DOHH2 (cell line): ENCODE results near the gene SH2D5.

ENCODE experiments used
- H3F3A ChIP-seq: fragments of 200-600 bp; sonication (generic), shearing (Covaris generic); 2 replicates; pipeline ENCODE4 v1.6.0; 2016; ENCODE audit warnings: antibody characterized with exemption, mild to moderate bottlenecking; ENCODE audit not compliant: control insufficient read depth, insufficient read depth
- H3K27ac ChIP-seq: fragments of 200-600 bp; sonication (generic); 2 replicates; pipeline ENCODE4 v1.5.1; 2014; ENCODE audit warnings: low read depth, mild to moderate bottlenecking, low read length, moderate library complexity
- H3K27me3 ChIP-seq: fragments of 200-600 bp; sonication (generic); 2 replicates; pipeline ENCODE4 v1.6.1; 2014; ENCODE audit warnings: mild to moderate bottlenecking, low read length, mixed read lengths; ENCODE audit not compliant: control insufficient read depth
- H3K36me3 ChIP-seq: fragments of 200-600 bp; sonication (generic); 2 replicates; pipeline ENCODE4 v1.6.1; 2014; ENCODE audit warnings: mild to moderate bottlenecking, low read length, moderate library complexity, mixed read lengths; ENCODE audit not compliant: control insufficient read depth
- H3K4me1 ChIP-seq: fragments of 200-600 bp; sonication (generic); 2 replicates; pipeline ENCODE4 v1.6.1; 2014; ENCODE audit warnings: mild to moderate bottlenecking, low read length, mixed read lengths; ENCODE audit not compliant: control insufficient read depth
- H3K4me2 ChIP-seq: fragments of 200-600 bp; sonication (generic); 2 replicates; pipeline ENCODE4 v1.6.0; 2014; ENCODE audit warnings: mild to moderate bottlenecking, low read length, moderate library complexity
- H3K4me3 ChIP-seq: fragments of 200-600 bp; sonication (generic); 2 replicates; pipeline ENCODE4 v1.5.1; 2014; ENCODE audit warnings: mild to moderate bottlenecking, low read length, mixed read lengths
- H3K79me2 ChIP-seq: fragments of 200-600 bp; sonication (generic); 2 replicates; pipeline ENCODE4 v1.6.1; 2014; ENCODE audit warnings: mild to moderate bottlenecking, low read length, mixed read lengths; ENCODE audit not compliant: control insufficient read depth
- H3K9me2 ChIP-seq: fragments of 200-600 bp; sonication (generic); replicated peaks from 2 replicates; pipeline ENCODE4 v1.6.1; 2014; ENCODE audit warnings: mild to moderate bottlenecking, low read length, mixed read lengths; ENCODE audit not compliant: control insufficient read depth
- H3K9me3 ChIP-seq: fragments of 200-600 bp; sonication (generic); 2 replicates; pipeline ENCODE4 v1.6.1; 2014; ENCODE audit warnings: antibody characterized with exemption, low read length, mixed read lengths; ENCODE audit not compliant: control insufficient read depth, insufficient read depth
- H4K20me1 ChIP-seq: fragments of 200-600 bp; sonication (generic); 2 replicates; pipeline ENCODE4 v1.6.0; 2014; ENCODE audit warnings: low read depth, mild to moderate bottlenecking, antibody characterized with exemption, low read length, moderate library complexity; ENCODE audit not compliant: control insufficient read depth, insufficient read depth
- EZH2phosphoT487 ChIP-seq: fragments of 200-600 bp; sonication (generic); IDR thresholded peaks from 2 replicates; pipeline ENCODE4 v1.6.1; 2017; ENCODE audit warnings: borderline replicate concordance, mild to moderate bottlenecking, antibody characterized with exemption, low read length, moderate library complexity, mixed read lengths
- TF ChIP-seq, protein P1 (sequence below): fragments of 200-600 bp; sonication (generic); IDR thresholded peaks from one replicate; pipeline ENCODE4 v1.5.1; 2014; ENCODE audit warnings: antibody characterized with exemption, mild to moderate bottlenecking, low read depth, low read length; ENCODE audit not compliant: poor library complexity, severe bottlenecking

Gene SH2D5

DNA sequence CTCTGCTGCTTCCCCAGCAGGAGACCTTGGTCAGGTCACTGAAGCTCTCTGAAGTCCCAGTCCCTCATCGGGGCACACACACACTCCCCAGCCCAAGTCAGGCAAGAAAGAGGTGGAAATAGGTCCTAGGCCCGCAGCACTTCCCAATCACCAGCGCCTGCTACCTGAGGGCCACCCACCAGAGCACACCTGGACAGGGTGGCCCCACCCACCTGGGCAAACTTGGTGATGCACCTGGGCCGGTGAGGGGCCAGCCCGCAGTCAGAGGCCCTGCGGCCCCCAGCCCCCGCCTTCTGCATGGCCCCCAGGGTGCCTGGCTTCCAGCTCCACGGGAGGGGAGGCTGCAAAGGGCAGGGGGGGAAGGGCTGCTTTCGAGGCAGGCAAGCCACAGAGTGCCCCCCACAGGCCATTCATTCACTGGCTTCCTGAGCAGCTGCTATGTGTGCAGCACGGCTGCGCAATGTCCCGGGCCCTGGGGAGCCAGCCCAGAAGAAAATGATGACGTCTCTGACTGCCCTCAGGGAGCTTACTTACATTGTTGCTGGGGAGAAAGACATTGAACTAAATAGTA lies 4.7 kb downstream of the SH2D5 start:
- Histone ChIP-seq H3F3A (no peaks in the 10 kb centered on the region), H3K4me2 (no peak overlapping the region), H4K20me1 (no peaks in the 10 kb centered on the region), H3K4me3 (no peak overlapping the region), H3K4me1 (peaks cover 15% of the 10 kb centered on the region), H3K27ac (no peak overlapping the region), H3K9me2 (no peaks in the 10 kb centered on the region), H3K79me2 (no peaks in the 10 kb centered on the region), H3K27me3 (peaks cover 47% of the 10 kb centered on the region), H3K9me3 (no peaks in the 10 kb centered on the region), H3K36me3 (no peaks in the 10 kb centered on the region)
- TF ChIP-seq, protein P1, sequence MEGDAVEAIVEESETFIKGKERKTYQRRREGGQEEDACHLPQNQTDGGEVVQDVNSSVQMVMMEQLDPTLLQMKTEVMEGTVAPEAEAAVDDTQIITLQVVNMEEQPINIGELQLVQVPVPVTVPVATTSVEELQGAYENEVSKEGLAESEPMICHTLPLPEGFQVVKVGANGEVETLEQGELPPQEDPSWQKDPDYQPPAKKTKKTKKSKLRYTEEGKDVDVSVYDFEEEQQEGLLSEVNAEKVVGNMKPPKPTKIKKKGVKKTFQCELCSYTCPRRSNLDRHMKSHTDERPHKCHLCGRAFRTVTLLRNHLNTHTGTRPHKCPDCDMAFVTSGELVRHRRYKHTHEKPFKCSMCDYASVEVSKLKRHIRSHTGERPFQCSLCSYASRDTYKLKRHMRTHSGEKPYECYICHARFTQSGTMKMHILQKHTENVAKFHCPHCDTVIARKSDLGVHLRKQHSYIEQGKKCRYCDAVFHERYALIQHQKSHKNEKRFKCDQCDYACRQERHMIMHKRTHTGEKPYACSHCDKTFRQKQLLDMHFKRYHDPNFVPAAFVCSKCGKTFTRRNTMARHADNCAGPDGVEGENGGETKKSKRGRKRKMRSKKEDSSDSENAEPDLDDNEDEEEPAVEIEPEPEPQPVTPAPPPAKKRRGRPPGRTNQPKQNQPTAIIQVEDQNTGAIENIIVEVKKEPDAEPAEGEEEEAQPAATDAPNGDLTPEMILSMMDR = peak; percentile 61
- TF ChIP-seq EZH2phosphoT487 = no peak

DNA sequence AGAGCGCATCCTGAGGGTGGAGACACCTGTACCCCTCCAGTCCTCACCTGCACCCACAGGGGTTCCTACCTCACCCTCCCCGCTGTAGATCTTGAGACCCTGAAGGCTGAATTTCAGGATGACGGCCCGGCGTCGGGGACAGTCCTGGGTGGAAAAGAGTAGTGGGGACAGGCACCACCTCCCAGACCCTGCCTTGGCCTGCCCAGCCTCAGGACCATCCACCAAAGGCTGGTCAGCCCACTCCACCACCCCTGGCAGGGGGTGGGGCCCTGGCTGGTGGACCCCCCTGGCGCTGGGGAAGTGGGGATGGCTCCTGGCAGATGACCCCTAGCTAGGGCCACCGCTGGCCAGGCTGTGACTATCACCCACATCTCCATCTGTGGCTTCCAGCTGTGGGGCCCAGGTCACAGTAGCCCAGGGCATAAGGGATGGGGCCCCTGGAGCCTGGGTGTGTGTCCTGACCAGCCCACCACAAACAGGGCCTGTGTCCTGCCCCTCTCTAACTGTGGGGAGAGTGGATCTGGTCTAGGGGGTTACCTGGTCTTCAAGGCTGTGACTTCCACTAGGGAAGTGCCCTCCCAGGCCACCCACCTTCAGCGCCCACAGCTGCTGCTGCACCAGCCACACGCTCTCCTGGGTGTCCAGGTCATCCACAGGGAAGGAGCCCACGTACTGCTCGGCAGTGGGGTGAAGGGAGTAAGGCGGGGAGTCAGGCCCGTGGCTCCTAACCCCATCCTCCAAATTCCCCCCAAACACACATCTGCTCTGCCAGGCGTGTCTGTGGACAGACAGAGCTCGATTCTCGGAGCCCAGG lies 5.4 kb downstream of the SH2D5 start:
- Histone ChIP-seq H3K4me1 (peaks cover 8% of the 10 kb centered on the region), H3K9me3 (no peaks in the 10 kb centered on the region), H3K79me2 (no peaks in the 10 kb centered on the region), H3K4me2 (no peak overlapping the region), H3K36me3 (no peaks in the 10 kb centered on the region), H4K20me1 (no peaks in the 10 kb centered on the region), H3K4me3 (no peak overlapping the region), H3K27me3 (peaks cover 40% of the 10 kb centered on the region), H3K9me2 (no peaks in the 10 kb centered on the region), H3F3A (no peaks in the 10 kb centered on the region), H3K27ac (no peak overlapping the region)
- TF ChIP-seq, protein P1 = no peak
- no peak for TF ChIP-seq EZH2phosphoT487

DNA sequence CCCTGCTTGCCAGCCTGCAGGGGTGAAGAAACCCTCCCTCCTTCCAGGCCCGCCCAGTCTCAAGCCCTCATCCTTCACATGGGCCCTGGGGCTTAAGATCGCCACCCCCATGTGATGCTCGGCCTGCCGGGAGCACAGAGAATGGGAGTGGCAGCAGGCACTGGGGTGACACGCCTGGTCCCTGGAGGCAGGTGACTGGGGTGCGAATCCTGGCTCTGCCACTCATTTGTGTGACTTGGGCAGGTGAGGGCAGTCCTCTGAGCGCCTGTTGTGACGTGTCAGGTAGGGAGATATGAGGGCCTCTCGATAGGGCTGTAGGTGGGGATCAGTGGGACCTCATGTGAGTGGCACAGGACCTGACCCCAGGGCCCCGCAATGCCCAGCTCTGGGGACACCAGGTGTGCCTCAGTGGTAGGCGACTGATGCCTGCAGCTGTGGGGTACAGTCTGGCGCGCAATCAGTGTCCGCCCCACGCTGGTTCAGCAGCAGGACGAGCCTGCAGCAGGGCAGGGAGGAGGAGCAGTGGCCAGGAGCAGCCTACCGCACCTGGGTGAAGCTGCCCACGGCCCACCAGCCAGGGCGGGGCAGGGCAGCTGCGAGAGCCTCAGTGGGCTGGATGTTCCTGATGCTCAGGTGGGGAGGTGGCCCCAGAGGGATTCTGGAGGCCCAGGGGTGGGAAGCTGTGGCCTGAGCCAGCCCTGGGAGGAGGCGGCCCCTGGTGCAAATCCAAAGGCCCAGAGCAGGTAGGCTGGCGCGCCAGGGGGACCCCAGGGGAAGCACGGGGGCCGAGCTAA lies 6.2 kb downstream of the SH2D5 start:
- Histone ChIP-seq H3K4me1 (peaks cover 2% of the 10 kb centered on the region; the same call in 1 of the 2 replicates), H3K4me2 (no peak overlapping the region), H3K27ac (no peak overlapping the region)

More for the DNA sequence above, 6.2 kb downstream of the SH2D5 start:
- Histone ChIP-seq H3K27me3 (peaks cover 34% of the 10 kb centered on the region), H3F3A (no peaks in the 10 kb centered on the region), H3K9me2 (no peaks in the 10 kb centered on the region), H3K4me3 (no peak overlapping the region), H4K20me1 (no peaks in the 10 kb centered on the region), H3K36me3 (no peaks in the 10 kb centered on the region), H3K79me2 (no peaks in the 10 kb centered on the region), H3K9me3 (no peaks in the 10 kb centered on the region)
- TF ChIP-seq, protein P1 = no peak
- TF ChIP-seq EZH2phosphoT487 = no peak
